ENCODE results near the gene MED12L.

The MED12L gene

GRCh38 chr3:151316267-151316991 lies 231.0 kb downstream of the MED12L start, which contains the start of gene GPR87:
TSS of gene GPR87 (minus strand) at chr3:151316820. CDS start at chr3:151300100, 16,720 bp downstream.
- no peak for DNase-seq (ENCODE audit: low read depth in 2 of 3, low spot score in 1 of 3)

DNA sequence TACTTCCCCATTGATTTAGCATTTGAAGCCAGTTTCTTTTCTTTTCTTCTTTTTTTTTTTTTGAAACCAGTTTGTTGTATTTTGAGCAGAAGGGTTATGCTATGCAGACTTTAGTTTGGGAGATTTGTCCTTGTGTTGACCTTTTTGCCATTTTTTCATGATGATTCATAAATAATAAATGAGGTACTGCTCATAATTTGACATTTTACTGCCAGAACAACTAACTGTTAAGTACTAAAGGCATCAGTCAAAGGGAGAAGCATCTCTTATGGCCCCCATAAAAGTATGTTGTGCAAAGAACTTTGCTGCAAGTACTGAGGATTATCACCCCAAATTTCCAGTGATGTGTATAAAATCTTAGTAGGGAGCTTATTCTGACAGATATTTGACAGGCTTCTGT lies 232.8 kb downstream of the MED12L start:
- DNase-seq (ENCODE audit: low read depth in 2 of 3, low spot score in 1 of 3) = no peak

GRCh38 chr3:151318991-151319390 lies 233.5 kb downstream of the MED12L start:
- DNase-seq (ENCODE audit: low read depth in 2 of 3, low spot score in 1 of 3) = no peak

DNA sequence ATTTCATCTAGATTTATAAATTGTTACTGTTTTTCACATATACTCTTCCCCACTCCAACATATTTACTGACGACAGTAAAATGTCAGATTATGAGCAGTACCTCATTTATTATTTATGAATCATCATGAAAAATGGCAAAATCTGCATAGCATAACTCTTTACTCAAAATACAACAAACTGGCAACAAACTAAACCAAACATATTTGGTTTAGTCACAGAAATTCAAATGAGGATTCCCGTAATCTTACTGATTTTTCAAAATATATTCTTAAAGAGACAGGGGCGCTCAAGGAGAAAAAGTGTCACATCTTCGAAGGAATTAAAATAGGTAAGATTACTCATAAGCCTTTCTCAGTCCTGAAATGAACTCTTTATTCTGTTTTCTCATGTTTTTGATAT lies 234.2 kb downstream of the MED12L start:
- DNase-seq (ENCODE audit: low read depth in 2 of 3, low spot score in 1 of 3) = no peak

DNA sequence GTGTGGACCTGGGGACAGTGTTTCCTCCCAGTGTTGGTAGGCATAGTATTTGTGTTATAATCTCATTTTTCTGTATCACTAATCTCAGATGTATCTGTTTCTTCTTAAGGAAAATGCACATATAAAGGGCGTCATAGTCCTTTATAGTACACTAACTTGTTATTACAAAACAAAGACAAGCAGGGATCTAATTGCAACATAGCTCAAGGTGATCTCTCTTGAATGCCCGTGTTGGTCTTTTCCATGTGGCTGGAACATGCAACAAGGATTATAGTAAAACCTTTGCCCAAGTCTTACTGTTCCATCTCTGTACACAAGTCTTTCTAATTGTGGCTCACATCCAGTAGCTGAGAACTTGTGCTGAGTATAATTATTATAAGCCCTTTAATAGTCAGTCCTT lies 234.7 kb downstream of the MED12L start:
- no peak for DNase-seq (ENCODE audit: low read depth in 2 of 3, low spot score in 1 of 3)

DNA sequence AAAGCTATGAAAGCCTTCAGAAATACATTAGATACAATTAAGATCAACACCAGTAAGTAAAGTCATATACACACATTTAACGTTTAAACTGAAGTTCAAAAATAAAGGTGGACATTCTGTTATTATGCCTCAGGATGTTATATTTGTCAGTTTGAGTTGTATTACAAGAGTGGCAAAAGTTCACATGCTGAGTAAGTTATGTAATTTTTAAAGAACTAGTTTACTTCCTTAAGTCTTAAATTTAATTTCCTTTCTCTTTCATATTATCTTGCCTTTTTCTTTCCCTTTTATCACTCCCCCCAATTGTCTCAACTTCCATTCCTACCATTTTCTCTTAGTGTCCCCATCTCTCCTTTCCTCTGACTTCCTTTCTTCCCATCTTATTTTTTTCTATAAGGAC lies 236.1 kb downstream of the MED12L start:
- no peak for DNase-seq (ENCODE audit: low read depth in 2 of 3, low spot score in 1 of 3)

GRCh38 chr3:151322511-151322910 lies 237.0 kb downstream of the MED12L start:
- DNase-seq (ENCODE audit: low read depth in 2 of 3, low spot score in 1 of 3) = no peak

DNA sequence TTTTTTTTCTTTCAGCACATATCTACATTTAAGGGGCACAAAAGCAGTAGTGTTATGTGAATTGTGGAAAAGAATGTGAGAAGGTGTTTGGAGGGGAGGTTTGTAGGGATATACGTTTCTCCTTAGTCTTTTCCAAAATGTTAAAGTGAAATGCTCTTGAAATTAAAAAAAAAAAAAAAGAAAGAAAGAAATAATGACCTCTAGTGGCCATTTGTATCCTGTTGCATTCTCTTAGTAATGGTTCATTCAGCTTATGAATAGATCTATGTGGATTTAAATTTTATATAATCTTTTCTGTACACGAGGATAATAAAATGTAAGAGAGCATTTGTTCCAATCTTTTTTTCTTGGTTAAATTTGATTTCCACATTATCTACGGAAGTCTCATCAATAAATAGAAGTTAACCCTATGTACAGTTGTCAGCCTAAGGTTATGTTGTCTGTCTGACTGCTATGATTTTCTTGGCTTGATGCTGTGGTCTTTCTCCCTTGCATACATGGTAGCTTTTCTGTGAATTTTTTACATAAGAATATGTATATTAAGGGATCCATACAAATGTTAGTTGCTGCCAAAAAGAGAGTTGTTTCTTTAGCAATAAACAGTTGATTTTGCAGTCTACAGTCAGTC lies 242.2 kb downstream of the MED12L start:
- DNase-seq (ENCODE audit: low read depth in 2 of 3, low spot score in 1 of 3) = no peak

DNA sequence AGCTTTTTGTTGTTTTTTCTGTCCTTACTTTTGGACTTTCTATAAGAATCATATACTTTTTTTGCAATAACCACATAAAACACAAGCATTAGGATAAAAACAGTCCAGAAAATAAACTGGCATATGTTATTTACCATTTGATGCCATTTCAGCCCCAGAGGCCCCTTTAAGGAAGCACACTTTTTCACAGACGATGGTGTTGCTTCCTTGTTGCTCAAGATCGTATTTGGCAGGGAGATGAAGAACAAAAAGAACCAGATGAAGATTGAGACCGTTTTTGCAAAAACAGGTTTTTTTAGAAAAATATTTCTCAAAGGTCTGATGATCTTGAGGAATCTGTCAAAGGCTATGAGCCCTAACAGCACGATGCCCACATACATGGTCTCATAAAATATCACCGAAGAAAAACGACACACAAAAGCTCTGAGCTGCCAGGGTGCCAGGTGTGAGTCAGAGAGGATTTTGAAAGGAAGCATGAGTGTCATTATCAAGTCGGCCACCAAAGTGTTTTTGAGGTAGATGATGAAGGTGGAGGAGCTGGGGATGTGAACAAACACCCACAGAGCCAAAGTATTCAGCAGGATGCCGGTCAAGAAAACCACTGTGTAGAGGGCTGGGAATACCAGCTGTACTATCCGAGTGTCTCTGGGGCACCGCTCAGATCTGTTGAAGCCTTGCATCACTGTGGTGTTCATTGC lies 243.0 kb downstream of the MED12L start:
- DNase-seq (ENCODE audit: low read depth in 2 of 3, low spot score in 1 of 3) = no peak

- DNase-seq (ENCODE audit: low read depth in 2 of 3, low spot score in 1 of 3) = no peak
Observed at GRCh38 chr3:151329363-151329762, 243.9 kb downstream of the MED12L start, which contains the start of gene P2RY13. TSS of gene P2RY13 (minus strand) at chr3:151329549. CDS start at chr3:151329528, 21 bp downstream.

GRCh38 chr3:151330379-151330778 lies 244.9 kb downstream of the MED12L start:
- DNase-seq (ENCODE audit: low read depth in 2 of 3, low spot score in 1 of 3) = no peak

DNA sequence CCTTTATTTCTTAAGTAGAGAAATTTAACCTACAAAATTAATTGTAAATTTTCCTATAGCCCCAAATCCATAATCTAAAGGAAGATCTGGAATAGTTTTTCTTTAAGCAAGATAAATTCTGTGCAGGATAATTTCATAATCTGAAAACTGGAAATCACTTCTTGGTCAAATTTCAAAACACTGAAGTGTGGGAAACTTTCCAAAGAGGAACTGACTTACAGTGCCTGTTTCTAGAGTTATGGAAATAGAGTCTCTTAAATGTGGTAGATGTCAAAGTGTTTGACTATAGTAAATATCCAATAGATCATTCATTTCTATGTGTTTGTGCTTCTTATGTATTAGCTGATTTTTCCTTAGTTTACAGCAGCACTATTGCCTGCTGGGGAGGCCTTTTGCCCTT lies 245.4 kb downstream of the MED12L start:
- DNase-seq (ENCODE audit: low read depth in 2 of 3, low spot score in 1 of 3) = no peak

- no peak for DNase-seq (ENCODE audit: low read depth in 2 of 3, low spot score in 1 of 3)
Observed at GRCh38 chr3:151331696-151332095, 246.2 kb downstream of the MED12L start.

DNA sequence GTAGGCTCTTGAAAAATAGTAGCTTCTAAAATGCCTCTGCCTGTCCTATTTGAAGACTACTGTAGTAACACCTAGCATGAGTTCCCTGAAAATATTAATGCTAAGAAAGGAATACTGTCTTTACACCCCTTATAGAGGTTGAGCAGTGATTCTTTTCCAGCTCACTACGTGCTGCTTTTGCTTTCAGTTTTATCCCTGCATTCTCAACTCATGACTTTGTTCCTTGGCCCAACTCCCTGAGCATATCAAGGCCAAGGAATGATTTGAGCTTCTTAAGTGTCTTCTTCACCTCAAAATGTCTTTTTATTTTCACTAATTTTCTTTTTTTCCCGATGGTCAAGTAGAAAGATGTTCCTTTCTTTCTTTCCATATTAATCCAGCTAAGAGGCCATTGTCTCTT lies 260.4 kb downstream of the MED12L start:
- no peak for DNase-seq (ENCODE audit: low read depth in 2 of 3, low spot score in 1 of 3)

GRCh38 chr3:151346292-151346691 lies 260.8 kb downstream of the MED12L start:
- no peak for DNase-seq (ENCODE audit: low read depth in 2 of 3, low spot score in 1 of 3)

- DNase-seq (ENCODE audit: low read depth in 2 of 3, low spot score in 1 of 3) = no peak
Observed at GRCh38 chr3:151347432-151347831, 262.0 kb downstream of the MED12L start.

DNA sequence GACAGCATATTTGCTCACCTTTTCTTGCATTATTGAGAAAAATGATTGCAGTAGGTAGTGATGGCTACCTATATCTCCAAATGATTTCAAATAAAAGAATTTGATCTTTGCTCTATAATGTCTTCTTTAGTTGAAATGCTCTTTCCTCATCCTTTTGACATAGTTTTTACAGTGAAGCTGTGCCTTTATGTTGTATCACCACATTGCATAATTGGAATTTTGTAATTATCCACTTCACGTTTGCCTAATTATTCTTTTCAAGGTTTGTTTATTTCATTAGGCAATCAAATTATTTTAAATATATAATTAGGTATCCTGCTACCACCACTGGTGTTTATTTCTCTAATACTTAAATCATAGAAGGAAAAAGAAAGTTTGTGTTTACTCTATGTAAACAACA lies 265.2 kb downstream of the MED12L start:
- DNase-seq (ENCODE audit: low read depth in 2 of 3, low spot score in 1 of 3) = no peak

DNA sequence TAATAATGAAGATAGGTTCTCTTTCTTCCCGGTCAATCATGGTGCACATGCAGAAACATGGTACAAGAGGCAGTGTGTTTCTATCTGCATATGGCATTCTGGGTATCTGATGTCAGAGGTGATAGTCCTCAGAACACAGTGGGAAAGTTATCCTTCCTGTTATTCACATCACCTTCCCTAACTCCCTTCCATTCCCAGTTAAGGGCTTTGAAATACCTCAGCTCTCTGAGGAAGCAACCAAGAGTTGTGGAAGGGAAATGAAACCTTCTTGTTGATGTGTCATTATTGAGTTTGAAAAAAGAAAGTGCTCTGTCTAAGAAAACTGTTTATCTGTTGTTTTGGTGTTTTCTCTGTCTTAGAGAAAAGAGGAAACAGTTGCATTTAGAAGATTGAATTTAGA lies 265.8 kb downstream of the MED12L start:
- DNase-seq (ENCODE audit: low read depth in 2 of 3, low spot score in 1 of 3) = no peak

DNA sequence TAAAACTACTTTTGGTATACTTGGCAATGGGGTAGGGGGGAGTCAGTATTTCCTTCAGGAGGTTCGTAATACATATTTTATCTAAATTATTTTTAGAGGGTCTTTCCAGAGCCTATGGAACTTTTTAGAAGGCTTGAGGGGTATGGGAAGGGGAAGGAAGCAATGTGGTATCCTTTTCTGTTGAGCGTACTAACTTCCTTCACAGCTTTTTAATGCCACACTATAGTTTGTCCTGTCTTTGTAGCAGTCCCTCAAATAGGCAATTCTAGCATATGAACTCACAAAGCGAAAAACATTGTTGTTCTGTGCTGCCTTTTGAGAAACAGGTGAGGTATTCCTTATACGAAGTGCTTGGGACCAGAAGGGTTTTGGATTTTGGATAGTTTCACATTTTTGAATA lies 266.2 kb downstream of the MED12L start:
- no peak for DNase-seq (ENCODE audit: low read depth in 2 of 3, low spot score in 1 of 3)

DNA sequence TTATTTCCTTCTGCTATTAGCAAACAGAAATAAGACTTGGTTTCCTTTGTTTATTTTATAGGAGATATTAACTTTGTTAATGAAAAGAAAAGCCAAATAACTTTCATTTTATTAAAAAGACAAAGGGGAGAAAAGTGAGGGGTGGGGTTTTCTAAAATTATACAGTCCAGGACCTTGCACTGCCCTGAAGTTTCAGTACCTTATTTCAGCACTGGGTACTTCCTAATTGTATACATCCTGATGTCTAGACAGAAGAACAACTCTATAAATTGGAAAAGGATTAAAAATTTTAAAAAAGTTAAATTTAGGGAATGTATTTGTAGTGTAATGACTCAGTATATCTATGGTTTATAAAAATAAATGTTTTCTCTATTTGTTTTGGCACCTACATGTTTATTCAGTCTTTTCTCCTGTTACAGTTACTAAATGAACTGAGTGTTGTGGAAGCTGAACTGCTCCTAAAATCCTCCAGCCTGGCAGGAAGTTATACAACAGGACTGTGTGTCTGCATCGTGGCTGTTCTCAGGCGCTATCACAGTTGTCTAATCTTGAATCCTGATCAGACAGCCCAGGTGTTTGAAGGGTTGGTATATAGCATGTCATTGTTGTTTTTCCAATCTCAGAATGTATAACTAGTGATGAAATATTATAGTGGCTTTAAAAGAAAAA lies 271.5 kb downstream of the MED12L start:
- no peak for DNase-seq (ENCODE audit: low read depth in 2 of 3, low spot score in 1 of 3)

- DNase-seq (ENCODE audit: low read depth in 2 of 3, low spot score in 1 of 3) = no peak
Observed at GRCh38 chr3:151357463-151357850, 272.0 kb downstream of the MED12L start.

DNA sequence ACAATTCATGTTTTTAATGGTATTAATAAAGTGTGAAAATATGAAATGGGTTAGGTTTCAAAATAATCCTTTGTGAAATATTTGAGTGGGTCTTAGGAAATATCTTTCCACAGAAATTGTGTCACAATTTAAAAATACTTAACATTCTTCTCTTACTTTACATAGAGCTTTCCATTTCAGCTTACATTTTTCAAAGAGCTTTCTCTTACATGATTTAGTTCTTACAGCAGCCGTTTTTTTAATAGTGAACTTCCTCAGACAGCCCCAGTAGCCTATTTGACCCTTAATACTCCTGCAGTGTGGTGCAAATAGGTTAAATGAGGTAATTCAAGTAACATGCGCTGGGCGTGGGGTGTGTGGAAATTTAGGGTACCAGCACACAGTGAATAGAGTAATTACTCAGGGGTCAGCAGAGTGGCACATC lies 277.3 kb downstream of the MED12L start:
- no peak for DNase-seq (ENCODE audit: low read depth in 2 of 3, low spot score in 1 of 3)
